ENCODE results near the gene AGBL2. TPM values are rescaled to one million over a fixed set of nuclear protein-coding genes. Genes with fewer than 3 reads are reported as not detected.

The AGBL2 gene
- total and polyA plus RNA-seq, 9 of the 15 experiments (the other 6 are each of a cell fraction or from before 2014, with no cell fraction given): 0.57 to 6.5 (median 1.3) TPM

DNA sequence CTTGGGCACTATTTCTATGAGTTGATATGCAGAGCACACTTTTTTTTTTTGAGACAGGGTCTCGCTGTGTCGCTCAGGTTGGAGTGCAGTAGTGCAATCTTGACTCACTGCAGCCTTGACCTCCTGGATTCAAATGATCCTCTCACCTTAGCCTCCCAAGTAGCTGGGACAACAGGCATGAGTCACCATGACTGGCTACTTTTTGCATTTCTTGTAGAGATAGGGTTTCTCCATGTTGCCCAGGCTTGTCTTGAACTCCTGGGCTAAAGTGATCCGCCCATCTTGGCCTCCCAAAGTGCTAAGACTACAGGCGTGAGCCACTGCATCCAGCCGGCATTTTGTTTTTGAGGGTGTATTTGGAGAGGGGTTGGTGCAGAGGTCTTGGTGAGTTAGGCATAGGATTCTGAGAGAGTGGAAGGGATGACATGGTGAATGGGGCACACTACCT, 42.9 kb downstream of the AGBL2 start (continued):
- peak; percentile 84 for TF ChIP-seq ARID1B (IDR thresholded peaks at IDR 0.05)
- TF ChIP-seq, protein P1, sequence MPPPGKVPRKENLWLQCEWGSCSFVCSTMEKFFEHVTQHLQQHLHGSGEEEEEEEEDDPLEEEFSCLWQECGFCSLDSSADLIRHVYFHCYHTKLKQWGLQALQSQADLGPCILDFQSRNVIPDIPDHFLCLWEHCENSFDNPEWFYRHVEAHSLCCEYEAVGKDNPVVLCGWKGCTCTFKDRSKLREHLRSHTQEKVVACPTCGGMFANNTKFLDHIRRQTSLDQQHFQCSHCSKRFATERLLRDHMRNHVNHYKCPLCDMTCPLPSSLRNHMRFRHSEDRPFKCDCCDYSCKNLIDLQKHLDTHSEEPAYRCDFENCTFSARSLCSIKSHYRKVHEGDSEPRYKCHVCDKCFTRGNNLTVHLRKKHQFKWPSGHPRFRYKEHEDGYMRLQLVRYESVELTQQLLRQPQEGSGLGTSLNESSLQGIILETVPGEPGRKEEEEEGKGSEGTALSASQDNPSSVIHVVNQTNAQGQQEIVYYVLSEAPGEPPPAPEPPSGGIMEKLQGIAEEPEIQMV (tag; conservative IDR thresholded peaks at IDR 0.05; ENCODE audit: low read depth): 0 out of 2 replicates have a peak, but pooled peaks have one; percentile 28
- TF ChIP-seq MCM7 (IDR thresholded peaks at IDR 0.05): no peak
- no peak for TF ChIP-seq E2F3 (CRISPR knock-in tag; IDR thresholded peaks at IDR 0.05)
- TF ChIP-seq TRIM24 (IDR thresholded peaks at IDR 0.05): peak; percentile 64 to 72
- TF ChIP-seq MXI1 (IDR thresholded peaks at IDR 0.05; ENCODE audit: low read depth, low read length): no peak
- no peak for TF ChIP-seq ZNF3 (CRISPR knock-in tag; IDR thresholded peaks at IDR 0.05)
- TF ChIP-seq ELF4 (CRISPR knock-in tag; IDR thresholded peaks at IDR 0.05): no peak
- peak; percentile 73 for TF ChIP-seq ZNF766 (CRISPR knock-in tag; conservative IDR thresholded peaks at IDR 0.05)
- TF ChIP-seq NFIC (IDR thresholded peaks at IDR 0.05): no peak; the same call in 1 of the 2 replicates
- peak; percentile 64 for TF ChIP-seq NBN (IDR thresholded peaks at IDR 0.05; ENCODE audit: low read depth)
- no peak for TF ChIP-seq ZNF507 (tag; conservative IDR thresholded peaks at IDR 0.05)
- TF ChIP-seq BCOR (IDR thresholded peaks at IDR 0.05): peak; percentile 72
- peak; percentile 93 for TF ChIP-seq DPF2 (IDR thresholded peaks at IDR 0.05)
- peak in 1 of 2 experiments; percentile 38; a peak in 1 of 4 replicates for TF ChIP-seq NRF1 (conservative IDR thresholded peaks at IDR 0.05 in 1 of 2, IDR thresholded peaks at IDR 0.05 in 1 of 2)
- no peak for TF ChIP-seq ZNF77 (CRISPR knock-in tag; IDR thresholded peaks at IDR 0.05)
- TF ChIP-seq ZNF24 (IDR thresholded peaks at IDR 0.05): peak; percentile 82
- peak in 1 of 2 experiments; percentile 58; a peak in 2 of 4 replicates for TF ChIP-seq HDAC1 (IDR thresholded peaks at IDR 0.05)
- no peak for TF ChIP-seq ESRRA (IDR thresholded peaks at IDR 0.05; ENCODE audit: borderline replicate concordance, low read depth)
- TF ChIP-seq, protein P2, sequence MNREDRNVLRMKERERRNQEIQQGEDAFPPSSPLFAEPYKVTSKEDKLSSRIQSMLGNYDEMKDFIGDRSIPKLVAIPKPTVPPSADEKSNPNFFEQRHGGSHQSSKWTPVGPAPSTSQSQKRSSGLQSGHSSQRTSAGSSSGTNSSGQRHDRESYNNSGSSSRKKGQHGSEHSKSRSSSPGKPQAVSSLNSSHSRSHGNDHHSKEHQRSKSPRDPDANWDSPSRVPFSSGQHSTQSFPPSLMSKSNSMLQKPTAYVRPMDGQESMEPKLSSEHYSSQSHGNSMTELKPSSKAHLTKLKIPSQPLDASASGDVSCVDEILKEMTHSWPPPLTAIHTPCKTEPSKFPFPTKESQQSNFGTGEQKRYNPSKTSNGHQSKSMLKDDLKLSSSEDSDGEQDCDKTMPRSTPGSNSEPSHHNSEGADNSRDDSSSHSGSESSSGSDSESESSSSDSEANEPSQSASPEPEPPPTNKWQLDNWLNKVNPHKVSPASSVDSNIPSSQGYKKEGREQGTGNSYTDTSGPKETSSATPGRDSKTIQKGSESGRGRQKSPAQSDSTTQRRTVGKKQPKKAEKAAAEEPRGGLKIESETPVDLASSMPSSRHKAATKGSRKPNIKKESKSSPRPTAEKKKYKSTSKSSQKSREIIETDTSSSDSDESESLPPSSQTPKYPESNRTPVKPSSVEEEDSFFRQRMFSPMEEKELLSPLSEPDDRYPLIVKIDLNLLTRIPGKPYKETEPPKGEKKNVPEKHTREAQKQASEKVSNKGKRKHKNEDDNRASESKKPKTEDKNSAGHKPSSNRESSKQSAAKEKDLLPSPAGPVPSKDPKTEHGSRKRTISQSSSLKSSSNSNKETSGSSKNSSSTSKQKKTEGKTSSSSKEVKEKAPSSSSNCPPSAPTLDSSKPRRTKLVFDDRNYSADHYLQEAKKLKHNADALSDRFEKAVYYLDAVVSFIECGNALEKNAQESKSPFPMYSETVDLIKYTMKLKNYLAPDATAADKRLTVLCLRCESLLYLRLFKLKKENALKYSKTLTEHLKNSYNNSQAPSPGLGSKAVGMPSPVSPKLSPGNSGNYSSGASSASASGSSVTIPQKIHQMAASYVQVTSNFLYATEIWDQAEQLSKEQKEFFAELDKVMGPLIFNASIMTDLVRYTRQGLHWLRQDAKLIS (CRISPR knock-in tag; IDR thresholded peaks at IDR 0.05): no peak
- TF ChIP-seq NR2C1 (IDR thresholded peaks at IDR 0.05): no peak
- TF ChIP-seq NR2C1 (tag; IDR thresholded peaks at IDR 0.05): peak; percentile 55
- TF ChIP-seq YY1 (IDR thresholded peaks at IDR 0.05; ENCODE audit: borderline replicate concordance in 1 of 3, control insufficient read depth in 1 of 3, extremely low read depth in 1 of 3, insufficient read depth in 3 of 3, insufficient read length in 1 of 3, insufficient replicate concordance in 2 of 3, low read depth in 1 of 3, low read length in 2 of 3): peak in 2 of 3 experiments; percentile 30 to 80
- peak; percentile 78 for TF ChIP-seq JUN (IDR thresholded peaks at IDR 0.05; ENCODE audit: borderline replicate concordance, low read depth, low read length)
- TF ChIP-seq JUN (CRISPR knock-in tag; IDR thresholded peaks at IDR 0.05; ENCODE audit: borderline replicate concordance): no peak
- peak; percentile 52; the same call in 1 of the 2 replicates for TF ChIP-seq CC2D1A (IDR thresholded peaks at IDR 0.05)
- TF ChIP-seq TOE1 (IDR thresholded peaks at IDR 0.05; ENCODE audit: borderline replicate concordance): peak; percentile 51; the same call in 1 of the 2 replicates
- no peak for TF ChIP-seq TOE1 (CRISPR knock-in tag; IDR thresholded peaks at IDR 0.05; ENCODE audit: borderline replicate concordance, low read depth)
- TF ChIP-seq LARP7 (IDR thresholded peaks at IDR 0.05): no peak

All from K562 (cell line).